HUDEP-2 (cell line): ENCODE data around the gene PDE6G.
"Not testable (repeated sequence)": the region's sequence is repeated elsewhere in the genome, so short reads cannot be mapped to it uniquely, and the experiment has no call there.

Source experiments
- DNase-seq, 76 experiments: peaks; one replicate each; lab custom pipeline; 2025; ENCODE audit not compliant: unreplicated experiment in 76 of 76; lab: John Stamatoyannopoulos, UW

Gene PDE6G

DNA sequence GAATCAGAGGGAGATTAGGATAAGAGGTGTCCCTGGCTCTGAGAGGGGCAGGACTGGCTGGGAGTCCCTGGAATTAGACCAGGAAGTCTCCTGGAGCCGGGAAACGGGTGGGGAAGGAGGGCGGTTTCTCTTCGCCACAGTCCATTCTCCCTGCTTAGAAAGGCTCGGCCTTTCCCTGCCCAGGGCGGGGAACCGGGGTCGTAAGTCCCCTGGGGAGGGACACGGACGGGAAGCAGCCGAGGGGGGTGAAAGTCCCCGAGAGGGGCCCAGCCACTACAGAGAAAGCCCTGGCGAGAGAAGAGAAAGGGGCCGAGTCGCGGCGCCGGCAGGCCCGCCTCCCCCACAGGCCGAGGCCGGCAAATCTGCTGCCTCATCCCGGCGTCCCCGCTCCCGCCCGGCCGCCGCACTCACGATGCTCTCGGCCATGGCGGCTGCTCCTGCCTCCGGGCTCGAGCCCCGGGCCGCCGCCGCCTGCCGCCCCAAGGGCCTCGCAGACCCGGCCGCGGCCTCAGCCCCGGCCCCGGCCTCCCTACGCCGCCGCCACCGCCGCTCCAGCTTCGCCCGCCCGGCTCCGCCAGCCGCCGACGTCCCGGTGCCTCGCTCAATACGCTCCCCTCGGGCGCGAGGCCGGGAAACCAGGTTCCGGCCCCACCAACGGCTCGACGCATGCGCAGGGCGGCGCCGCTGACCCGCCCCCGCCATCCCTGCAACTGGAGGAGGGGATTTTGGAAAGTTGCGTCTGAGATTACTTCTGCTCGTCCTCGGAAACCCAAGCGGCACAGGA is 19.6 kb downstream of the PDE6G start, which contains the start of the genes NPLOC4 and TSPAN10:
Gene NPLOC4, minus strand, starts transcription at position 608 of the 784 bp plus-strand sequence. Its CDS starts 182 bp downstream, at position 426.
Gene TSPAN10, plus strand, starts transcription at position 692 of the 784 bp plus-strand sequence. CDS start 5,217 bp downstream, outside the sequence.
- peak in 71 of 76 experiments; percentile 23 to 86 (median 65) for DNase-seq

DNA sequence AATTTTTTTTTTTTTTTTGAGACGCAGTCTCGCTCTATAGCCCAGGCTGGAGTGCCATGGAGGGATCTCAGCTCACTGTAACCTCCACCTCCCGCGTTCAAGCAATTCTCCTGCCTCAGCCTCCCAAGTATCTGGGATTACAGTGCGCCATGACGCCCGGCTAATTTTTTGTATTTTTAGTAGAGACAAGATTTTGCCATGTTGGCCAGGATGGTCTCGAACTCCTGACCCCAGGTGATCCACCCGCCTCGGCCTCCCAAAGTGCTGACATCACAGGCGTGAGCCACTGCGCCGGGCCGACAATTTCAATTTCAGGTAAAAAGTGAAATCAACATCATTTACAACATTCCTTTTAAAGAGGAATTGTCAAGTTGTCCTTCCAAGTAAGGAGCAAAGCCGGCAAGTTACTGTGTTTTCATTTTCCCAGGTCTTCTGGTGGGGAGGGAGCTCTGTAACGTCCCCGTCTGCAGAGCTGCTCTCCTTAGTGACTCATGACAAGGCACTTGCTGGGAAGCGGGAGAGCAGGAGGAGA is 20.3 kb downstream of the PDE6G start:
- DNase-seq: peak in 4 of 76 experiments; percentile 4 to 16 (median 6)

DNA sequence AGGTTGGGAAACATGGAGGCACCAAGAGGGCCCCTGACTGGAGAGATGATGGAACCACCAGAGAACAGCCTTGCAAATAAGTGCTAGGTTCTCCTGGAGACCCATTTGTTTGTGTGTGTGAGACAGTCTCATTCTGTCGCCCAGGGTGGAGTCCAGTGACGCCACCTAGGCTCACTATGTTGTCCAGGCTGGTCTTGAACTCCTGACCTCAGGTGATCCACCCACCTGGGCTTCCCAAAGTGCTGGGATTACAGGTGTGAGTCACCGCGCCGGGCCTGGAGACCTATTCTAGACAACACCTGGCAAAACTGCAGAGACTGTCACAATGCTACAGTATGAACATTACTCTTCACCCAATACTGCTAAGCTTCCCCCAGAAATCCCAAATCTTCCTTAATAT is 20.9 kb downstream of the PDE6G start:
- no peak for DNase-seq

DNA sequence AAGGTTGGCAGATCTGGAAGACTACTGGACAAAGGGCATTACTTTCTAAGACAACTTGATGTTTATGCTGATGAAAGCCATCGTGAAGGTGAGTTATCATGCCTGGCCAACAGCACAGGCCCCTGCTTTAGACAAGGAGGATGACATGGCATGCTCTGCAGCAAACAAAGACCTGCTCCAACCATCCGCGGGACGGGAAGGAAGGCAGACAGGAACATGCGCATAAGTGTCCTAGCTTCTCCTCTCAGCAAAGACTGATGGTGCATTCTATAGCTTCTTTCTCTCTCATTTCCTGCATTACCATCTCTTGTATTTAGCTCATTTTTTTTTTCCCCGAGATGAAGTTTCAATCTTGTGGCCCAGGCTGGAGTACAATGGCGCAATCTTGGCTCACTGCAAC is 24.9 kb downstream of the PDE6G start:
- no peak for DNase-seq

DNA sequence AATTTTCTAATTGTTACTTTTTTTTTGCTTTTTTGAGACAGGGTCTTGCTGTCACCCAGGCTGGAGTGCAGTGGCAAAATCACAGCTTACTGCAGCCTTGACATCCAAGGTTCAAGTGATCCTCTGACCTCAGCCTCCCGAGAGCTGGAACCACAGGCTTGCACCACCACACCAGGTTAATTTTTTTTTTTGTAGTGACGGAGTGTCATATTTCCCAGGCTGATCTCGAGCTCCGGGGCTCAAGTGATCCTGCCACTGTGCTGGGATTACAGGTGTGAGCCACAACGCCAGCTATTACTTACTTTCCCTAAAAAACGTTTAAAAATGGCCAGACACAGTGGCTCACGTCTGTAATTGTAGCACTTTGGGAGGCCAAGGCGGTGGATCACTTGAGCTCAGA is 26.1 kb downstream of the PDE6G start:
- no peak for DNase-seq

DNA sequence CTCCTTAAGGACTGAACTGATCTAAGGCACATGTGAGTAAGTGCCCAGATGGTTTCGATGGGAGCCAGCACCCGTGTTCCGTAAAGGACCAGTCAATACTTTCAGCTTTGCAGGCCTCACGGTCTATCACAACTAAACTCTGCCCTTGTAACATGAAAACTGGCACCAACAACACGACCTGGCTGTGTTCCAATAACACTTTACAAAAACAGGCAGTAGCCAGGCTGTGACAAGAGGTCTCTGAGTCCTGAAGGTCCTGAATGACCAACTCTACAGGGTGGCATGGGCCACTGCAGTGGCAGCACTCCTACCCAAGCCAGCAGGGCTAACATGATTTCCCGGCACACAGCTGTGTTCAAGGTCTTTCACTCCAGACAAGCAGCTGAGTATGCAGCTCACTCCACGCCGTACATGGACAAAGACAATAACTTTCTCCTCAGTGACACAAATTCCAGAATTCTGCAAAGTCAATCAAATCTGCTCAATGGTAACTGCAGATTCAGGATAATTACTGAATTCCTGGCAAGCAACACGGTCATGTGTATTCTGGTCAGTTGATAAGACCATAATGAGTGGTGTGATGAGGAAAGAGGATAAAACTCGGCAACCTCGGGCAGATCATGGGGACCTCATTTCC is 34.7 kb downstream of the PDE6G start:
- DNase-seq: peak in 1 of 76 experiments; percentile 2

DNA sequence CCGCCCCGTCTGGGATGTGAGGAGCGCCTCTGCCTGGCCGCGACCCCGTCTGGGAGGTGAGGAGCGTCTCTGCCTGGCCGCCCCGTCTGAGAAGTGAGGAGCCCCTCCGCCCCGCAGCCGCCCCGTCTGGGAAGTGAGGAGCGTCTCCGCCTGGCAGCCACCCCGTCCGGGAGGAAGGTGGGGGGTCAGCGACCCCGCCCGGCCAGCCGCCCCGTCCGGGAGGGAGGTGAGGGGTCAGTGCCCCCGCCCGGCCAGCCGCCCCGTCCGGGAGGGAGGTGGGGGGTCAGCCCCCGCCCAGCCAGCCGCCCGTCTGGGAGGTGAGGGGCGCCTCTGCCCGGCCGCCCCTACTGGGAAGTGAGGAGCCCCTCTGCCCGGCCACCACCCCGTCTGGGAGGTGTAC is 38.0 kb downstream of the PDE6G start:
- DNase-seq: not testable (repeated sequence)

DNA sequence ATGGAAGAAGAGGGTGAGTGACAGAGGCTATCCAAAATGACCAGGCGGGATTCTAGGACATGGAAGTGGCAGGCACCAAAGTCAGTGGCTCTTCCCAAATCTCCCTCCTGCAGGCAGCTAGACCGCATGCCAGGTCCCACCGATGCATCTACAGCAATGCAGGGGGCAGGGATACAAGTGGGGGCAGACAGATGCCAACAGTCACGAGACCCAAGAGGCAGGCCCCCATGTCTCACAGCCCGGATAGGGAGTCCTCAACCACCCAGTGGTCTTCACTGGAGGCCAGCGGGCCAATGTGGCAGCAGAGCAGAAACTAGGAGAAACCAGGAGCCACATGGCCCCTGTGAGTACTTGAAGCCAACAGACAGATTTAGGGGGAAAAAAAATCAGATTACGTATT is 39.5 kb downstream of the PDE6G start:
- DNase-seq: no peak

DNA sequence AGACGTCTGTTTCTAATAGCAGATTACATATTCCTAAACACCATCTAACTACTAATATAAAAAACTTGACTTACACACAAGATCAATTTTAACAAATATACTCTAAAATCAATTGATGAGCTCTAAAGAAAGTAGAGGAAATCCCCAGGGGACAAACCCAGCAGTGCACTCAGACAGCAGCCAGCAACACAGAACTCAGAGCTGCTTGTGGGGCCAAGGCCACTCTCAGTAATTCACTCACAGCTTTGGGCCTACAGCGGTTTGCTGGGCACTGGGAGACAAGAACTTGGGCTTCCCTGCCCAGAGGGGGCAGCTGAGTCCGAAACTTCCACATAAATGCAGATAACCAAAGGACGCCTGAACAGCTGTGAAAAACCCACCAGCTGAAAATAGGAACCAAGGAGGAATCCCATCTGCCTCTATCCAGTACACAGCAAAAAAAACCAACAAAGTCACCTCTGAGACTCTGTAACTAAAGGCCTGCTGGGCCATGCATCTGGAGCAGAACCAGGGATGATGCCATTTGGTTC is 40.9 kb downstream of the PDE6G start:
- no peak for DNase-seq

DNA sequence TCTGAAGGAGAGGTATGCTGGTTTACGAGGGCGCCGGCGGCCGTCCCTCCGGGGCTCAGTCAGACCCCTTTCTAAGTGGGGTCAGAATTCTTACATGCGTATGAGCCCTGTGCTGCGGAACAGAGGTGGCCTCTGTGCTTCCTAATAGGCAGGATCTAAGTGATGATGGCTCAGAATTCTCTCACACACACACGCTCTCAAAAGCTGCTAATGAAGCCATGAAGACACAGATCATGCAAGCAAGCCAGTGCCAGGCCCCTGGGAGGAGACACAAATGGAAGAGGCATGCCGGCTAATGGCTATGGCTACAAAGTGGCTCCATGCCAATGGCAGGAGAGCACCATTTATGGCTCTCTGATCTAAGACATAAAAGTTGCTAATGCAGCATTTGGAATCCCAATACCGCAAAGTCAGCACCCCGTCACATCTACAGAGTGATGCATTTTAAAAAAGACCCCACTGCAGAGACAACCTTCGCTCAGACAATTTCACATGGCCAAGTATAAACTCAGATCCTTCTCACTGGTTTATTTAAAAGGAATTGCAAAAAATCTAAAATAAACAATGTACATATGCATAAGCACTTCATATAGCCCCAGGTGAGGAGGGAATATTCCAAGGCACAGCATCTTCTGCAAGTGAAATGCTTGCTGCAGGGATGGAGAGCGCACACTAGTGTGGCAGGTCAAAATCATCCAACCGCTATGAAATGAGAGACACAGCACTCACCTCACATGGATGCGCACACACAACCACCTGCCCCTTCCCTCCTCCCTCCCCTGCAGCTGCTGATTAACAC is 44.0 kb downstream of the PDE6G start:
- DNase-seq: no peak

DNA sequence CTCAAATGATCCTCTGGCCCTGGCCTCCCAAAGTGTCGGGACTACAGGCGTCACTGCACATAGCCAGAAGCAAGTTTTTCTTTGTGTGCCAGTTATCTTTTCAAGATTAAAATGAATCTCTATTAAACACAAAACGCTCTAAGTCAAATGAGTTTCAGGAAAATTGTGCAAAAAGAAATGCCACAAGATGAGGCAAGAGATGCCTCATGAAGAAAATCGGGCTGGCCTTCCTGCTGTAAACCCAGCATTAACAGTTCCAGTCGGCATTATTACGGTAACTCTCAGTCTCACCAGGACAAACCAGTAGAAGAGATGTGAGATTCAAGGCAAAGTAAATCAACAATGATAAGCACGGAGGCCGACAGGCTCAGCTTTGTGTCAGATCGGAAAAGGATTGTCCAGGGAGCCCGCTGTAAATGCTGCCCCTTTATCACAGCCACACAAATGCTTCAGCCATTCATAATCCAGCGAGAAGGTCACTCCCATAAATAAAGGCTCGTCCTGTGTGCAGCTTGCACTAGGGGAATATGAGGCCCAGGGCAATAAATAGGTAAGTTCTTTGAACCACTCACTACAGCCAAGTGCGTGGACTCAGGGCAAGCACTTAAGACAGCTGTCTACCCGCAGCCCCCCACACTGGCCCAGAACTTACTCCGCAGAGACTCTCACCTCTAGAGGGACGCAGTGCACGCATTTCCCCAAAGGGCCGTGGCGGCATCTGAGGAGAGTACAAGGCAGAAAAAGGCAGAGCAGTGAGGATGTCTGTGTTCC is 46.6 kb downstream of the PDE6G start:
- DNase-seq: no peak

DNA sequence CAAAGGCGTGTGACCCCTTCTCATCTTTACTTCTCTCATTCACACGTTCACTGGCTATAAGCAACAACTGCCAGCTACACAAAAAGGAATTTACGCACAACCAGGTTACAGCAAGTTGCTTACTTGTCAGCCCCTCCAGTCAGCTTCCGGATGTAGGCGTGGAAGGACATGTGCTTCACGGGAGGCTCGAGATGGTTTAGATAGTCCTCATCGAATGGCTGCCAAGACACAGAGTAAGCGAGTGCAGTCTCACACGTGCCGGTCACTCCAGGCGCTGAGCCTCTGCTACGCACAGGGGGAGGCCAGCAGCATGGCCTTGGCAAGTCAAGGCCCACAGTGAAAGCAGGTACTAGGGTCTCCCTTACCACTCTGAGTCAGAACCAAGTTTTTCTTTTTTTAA is 47.7 kb downstream of the PDE6G start:
- DNase-seq: peak in 3 of 76 experiments; percentile 3 to 24 (median 5)

DNA sequence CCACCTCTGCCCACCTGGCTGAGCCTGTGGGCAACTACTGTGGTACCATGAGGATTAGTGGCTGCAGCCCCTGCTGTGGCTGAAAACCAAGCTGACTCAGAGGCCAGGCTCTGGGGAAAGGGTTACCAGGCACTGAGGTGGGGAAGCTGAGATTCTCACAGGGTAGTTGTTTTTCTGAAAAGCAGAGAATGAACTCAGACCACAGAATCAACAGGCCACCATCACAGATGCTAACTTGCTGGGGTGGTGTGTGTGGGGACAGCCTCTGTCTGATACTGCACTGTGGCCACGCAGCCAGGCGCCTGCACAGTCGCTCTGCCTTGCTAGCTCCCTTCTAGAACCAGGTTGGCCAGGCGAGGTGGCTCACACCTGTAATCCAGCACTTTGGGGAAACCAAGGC is 48.3 kb downstream of the PDE6G start:
- DNase-seq: no peak

DNA sequence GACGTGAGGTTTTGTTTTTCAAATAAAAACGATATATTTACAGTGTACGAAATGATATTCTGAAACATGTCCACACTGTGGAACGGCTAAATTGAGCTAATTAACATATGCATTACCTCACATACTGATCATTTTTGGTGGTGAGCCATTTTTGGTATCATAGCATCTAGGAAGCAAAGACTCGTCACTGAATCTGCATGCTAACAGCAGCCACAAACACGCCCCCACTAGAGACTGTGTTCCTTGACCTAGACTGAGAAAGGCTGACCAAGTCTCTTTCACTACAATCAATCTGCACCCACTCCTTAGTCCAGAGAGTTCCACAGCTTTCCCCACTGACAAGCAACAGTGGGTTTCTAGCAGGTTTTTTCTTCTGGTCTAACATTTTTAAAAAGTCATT is 48.9 kb downstream of the PDE6G start:
- DNase-seq: no peak

DNA sequence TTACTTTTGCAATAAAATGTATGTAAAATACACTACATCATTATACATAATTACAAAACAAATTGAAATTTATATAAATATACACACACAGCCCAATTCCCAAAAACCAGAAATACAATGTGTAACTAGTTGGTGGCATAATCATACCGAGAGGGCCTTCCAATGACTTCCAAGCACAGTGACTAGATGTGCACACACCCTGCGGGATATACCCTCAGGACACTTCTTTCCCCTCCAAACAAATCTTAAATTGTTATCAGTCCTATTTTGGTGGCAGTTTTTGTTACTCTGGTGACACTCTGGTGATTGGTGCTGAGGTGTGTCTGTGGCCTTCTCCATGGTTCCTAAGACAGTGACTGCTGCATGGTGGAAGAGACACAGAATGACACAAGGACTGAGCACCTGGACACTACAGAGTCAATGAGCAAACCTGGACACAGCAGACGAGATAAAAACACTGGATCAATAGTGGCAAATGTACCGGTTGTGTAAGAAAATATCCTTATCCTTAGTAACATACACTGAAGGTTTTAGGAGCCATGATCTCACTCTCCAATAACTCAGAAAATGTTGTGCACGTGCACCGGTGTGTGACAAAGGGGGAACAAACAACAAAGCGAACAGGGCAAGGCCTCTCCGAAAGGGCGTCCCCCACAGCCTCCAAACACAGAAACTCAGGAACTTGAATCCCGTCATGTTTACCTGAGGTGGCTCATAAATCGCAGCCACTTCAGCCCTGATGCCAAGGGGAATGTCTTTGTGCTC is 52.3 kb downstream of the PDE6G start:
- no peak for DNase-seq

DNA sequence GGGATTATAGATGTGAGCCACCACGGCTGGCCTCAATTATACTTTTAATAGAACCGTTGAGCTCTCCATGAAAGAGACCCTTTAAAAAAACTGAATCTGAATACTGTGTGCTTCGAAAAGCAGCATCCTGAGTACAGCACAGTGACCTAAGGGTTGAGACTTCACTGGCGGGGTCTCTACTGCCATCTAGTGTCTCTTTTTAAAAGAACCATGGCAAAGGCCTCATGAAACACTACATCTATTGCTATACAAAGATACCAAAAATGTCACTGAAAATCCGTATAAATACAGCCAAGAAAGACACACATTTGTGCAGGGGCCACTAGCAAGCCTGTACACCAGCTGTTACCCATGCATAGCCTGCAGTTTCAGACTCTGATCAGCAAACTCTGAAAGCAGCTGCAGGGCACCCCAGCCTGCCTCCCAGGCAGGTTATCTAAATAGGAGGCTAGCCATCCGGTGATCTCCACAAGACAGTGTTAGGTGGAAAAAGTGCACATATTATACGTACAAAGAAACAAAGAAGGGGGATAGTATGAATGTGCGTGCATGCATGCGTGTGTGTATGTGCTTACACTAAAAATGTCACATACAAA is 54.7 kb downstream of the PDE6G start:
- peak in 33 of 76 experiments; percentile 6 to 65 (median 31) for DNase-seq
